Measurements from ENCODE around the gene EEF1AKMT2.

DNA sequence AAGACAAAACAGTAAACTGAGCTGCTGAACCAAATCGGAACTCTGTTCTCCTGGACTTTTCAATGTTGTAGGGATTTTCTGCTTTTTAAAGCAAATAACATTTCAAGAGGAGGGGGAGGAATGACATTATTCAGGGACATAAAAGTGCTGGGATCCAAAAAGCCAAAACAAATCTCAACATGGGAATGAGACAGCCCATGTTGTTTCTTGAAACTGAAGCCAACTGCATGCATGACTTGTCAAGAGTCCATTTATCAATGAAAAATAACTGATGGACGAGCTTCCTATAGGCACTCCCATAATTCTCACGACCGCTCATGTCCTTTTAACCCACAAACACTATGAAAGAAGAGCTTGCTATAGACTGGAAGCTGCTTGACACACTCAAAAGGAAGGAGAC is 75.3 kb downstream of the EEF1AKMT2 start:
- TF ChIP-seq FOXK2 (IDR thresholded peaks at IDR 0.05), result no peak
- TF ChIP-seq BHLHE40 (IDR thresholded peaks at IDR 0.05; ENCODE audit: borderline replicate concordance), result no peak
- no peak for TF ChIP-seq CTBP1 (IDR thresholded peaks at IDR 0.05; ENCODE audit: borderline replicate concordance)
- TF ChIP-seq SUZ12 (IDR thresholded peaks at IDR 0.05), result no peak
- TF ChIP-seq SP1 (IDR thresholded peaks at IDR 0.05), result no peak

Measured in HEK293T (cell line).